Brain microvascular endothelial cell (primary cell): ENCODE measurements around the gene AMN1.
"Not testable (repeated sequence)": the region's sequence is repeated elsewhere in the genome, so short reads cannot be mapped to it uniquely, and the experiment has no call there.

Experiments
- DNase-seq: peaks from one replicate; pipeline ENCODE4 v3.0.0-alpha.2; 2020
- H3K27ac ChIP-seq: fragments of 250-450 bp; sonication (Bioruptor Pico); 2 replicates; pipeline ENCODE4 v1.5.1; 2020; ENCODE audit warnings: mild to moderate bottlenecking, moderate library complexity
- H3K27me3 ChIP-seq: fragments of 250-450 bp; sonication (Bioruptor Pico); replicated peaks from 2 replicates; pipeline ENCODE4 v1.5.1; 2020; ENCODE audit warnings: mild to moderate bottlenecking
- H3K36me3 ChIP-seq: fragments of 250-450 bp; sonication (Bioruptor Pico); replicated peaks from 2 replicates; pipeline ENCODE4 v1.5.1; 2020; ENCODE audit warnings: mild to moderate bottlenecking
- H3K4me3 ChIP-seq: 2 replicates; pipeline ENCODE4 v1.5.1; 2011; ENCODE audit warnings: low read depth, mild to moderate bottlenecking, control low read depth, low read length, moderate library complexity
- in situ Hi-C: cut with HindIII; loops from 2 replicates; pipeline ENCODE4 v1.10.0; 2017; ENCODE audit warnings: low sequenced_read_pairs, low pct_ligation_motif_present
- TF ChIP-seq, protein P1 (sequence below): IDR thresholded peaks from 2 replicates; pipeline ENCODE4 v1.5.1; 2011; ENCODE audit warnings: low read depth, mild to moderate bottlenecking, moderate library complexity, low read length, control low read depth, inconsistent platforms; ENCODE audit errors: missing control alignments

The AMN1 gene

DNA sequence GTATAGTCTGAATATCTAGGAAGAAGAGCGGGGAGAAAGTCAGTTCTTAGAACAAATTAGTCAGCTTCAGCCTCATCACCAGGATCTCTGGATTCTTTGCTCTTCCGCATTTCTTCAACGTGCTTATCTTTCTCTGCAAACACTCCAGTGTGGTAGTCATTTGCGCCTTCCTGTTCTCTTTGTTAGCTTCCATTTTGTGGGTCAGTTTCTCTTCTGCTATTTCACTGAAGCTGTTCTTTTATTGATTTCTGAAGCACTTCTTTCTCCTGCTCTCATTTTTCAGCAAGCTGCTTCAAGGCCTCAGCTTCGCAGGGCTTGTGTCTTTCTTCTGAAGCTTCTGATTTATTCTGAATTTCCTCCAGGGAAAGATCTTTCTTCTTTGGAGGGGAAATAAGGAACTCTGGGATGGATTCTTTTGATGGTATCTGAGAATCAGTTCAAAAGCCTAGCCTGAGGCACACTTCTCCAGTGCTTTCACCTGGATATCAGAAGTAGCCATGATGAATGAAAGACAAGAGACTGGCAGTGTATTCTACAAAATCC is 13.5 kb downstream of the AMN1 start:
- no peak for DNase-seq
- TF ChIP-seq, protein P1, sequence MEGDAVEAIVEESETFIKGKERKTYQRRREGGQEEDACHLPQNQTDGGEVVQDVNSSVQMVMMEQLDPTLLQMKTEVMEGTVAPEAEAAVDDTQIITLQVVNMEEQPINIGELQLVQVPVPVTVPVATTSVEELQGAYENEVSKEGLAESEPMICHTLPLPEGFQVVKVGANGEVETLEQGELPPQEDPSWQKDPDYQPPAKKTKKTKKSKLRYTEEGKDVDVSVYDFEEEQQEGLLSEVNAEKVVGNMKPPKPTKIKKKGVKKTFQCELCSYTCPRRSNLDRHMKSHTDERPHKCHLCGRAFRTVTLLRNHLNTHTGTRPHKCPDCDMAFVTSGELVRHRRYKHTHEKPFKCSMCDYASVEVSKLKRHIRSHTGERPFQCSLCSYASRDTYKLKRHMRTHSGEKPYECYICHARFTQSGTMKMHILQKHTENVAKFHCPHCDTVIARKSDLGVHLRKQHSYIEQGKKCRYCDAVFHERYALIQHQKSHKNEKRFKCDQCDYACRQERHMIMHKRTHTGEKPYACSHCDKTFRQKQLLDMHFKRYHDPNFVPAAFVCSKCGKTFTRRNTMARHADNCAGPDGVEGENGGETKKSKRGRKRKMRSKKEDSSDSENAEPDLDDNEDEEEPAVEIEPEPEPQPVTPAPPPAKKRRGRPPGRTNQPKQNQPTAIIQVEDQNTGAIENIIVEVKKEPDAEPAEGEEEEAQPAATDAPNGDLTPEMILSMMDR = no peak
- Histone ChIP-seq H3K27ac (peak overlapping the region; percentile 12), H3K4me3 (no peak overlapping the region), H3K27me3 (no peaks in the 10 kb centered on the region), H3K36me3 (no peaks in the 10 kb centered on the region)
- in situ Hi-C loops = no loop called here

DNA sequence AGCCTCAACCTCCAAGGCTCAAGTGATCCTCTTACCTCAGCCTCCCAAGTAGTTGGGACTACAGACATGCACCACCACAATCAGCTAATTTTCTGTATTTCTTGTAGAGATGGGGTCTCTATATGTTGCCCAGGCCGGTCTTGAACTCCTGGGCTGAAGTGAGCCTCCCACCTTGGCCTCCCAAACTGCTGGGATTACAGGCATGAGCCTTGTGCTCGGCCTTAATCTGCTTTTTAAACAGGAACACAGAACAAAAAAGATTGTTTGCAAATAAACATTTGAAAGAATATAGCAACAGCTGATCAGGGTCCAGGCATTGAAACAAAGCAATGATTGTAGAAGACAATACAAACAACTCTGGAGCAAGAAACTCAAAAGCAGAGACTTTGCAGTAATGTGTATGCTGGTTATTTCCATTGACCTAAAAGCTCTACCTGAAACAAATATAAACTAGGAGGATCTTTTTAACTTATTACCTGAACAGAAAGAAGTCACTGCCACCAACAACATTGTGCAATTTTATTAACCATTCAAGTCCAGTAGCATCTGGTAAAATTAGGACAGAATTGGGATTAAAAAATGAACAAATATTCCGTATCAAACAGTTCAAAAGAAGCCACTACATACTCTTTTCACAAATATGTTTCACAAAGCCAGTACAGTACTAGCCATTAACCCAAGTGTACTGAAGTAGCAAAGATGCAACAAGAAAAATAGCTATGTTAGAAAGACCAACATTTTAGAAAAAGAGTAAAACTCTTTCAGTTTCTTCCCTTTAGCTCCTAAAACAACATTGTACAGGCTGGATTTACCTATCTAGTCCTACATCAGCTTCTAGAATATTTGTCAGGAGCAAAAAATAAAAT is 14.2 kb downstream of the AMN1 start:
- TF ChIP-seq, protein P1 = no peak
- Histone ChIP-seq H3K36me3 (no peaks in the 10 kb centered on the region), H3K27ac (no peak overlapping the region), H3K27me3 (no peaks in the 10 kb centered on the region), H3K4me3 (no peak overlapping the region)
- DNase-seq = no peak
- in situ Hi-C loops = no loop called here

GRCh38 chr12:31712877-31713276 is 15.9 kb downstream of the AMN1 start:
- no peak for DNase-seq
- TF ChIP-seq, protein P1 = no peak
- no peaks in the 10 kb centered on the region for H3K36me3 ChIP-seq

DNA sequence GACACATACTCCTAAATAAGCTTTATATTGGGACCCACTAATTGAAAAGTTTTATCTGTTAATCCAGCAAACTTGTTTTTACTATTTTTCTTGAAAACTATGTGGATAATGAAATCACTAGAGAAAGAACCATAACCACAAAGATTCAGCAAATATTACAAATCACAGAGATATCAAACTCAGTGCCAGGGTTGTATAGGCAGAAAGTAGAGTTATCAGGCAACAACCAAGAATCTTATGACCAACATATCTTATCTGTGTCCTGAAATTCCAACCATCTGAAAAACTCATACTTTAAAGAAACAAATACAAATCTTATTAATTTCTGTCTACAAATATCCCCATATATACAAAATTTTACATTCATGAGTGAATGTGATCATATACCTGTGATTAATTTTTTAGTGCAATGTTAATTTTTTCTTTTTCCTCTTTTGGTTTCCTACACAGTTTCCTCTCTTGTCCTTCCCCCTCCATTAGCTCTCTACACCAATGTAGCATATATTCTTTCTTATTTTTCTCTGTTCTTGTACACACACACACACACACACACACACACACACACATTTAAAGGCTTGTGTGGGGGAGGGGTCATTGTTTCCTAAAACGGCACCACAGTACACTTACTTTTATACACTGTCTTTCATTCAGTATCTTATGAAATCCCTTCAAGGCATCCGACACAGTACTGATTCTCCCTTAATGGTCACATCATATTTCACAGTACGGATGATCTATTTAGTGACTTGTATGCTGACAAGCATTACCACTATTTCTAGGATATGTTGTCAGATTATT is 18.6 kb downstream of the AMN1 start:
- H3K4me3 ChIP-seq = no peak overlapping the region
- H3K27ac ChIP-seq = no peak overlapping the region
- TF ChIP-seq, protein P1 = no peak
- no peaks in the 10 kb centered on the region for H3K27me3 ChIP-seq
- DNase-seq = no peak
- H3K36me3 ChIP-seq = no peaks in the 10 kb centered on the region
- in situ Hi-C loops = no loop called here

More at GRCh38 chr12:31712877-31713276, 15.9 kb downstream of the AMN1 start:
- in situ Hi-C loops = no loop called here
- Histone ChIP-seq H3K4me3 (no peak overlapping the region), H3K27me3 (no peaks in the 10 kb centered on the region), H3K27ac (no peak overlapping the region)

DNA sequence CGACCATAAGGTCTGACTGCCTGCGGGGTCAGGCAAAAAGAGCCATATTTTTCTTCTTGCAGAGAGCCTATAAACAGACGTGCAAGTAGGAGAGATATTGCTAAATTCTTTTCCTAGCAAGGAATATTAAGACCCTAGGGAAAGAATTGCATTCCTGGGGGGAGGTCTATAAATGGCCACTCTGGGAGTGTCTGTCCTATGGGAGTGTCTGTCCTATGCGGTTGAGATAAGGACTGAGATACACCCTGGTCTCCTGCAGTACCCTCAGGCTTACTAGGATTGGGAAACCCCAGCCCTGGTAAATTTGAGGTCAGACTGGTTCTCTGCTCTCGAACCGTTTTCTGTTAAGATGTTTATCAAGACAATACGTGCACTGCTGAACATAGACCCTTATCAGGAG is 20.7 kb downstream of the AMN1 start:
- H3K4me3 ChIP-seq, H3K36me3 ChIP-seq, H3K27ac ChIP-seq, DNase-seq, H3K27me3 ChIP-seq, in situ Hi-C loops: not testable (repeated sequence)

GRCh38 chr12:31705621-31706020 is 23.2 kb downstream of the AMN1 start:
- Histone ChIP-seq H3K27ac (no peak overlapping the region), H3K36me3 (no peaks in the 10 kb centered on the region), H3K4me3 (no peak overlapping the region), H3K27me3 (no peaks in the 10 kb centered on the region)
- in situ Hi-C loops = no loop called here
- TF ChIP-seq, protein P1 = no peak
- no peak for DNase-seq
